ENCODE results near the gene F9.
"Not testable (repeated sequence)": the region's sequence is repeated elsewhere in the genome, so short reads cannot be mapped to it uniquely, and the experiment has no call there.

Gene F9

DNA sequence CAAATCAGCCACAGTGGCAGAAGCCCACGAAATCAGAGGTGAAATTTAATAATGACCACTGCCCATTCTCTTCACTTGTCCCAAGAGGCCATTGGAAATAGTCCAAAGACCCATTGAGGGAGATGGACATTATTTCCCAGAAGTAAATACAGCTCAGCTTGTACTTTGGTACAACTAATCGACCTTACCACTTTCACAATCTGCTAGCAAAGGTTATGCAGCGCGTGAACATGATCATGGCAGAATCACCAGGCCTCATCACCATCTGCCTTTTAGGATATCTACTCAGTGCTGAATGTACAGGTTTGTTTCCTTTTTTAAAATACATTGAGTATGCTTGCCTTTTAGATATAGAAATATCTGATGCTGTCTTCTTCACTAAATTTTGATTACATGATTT is at the start of gene F9:
F9 (plus strand) TSS at position 190 of the 400 bp plus-strand sequence; CDS start at position 216, 26 bp downstream.
- DNase-seq = no peak

GRCh38 chrX:139483699-139484098 is 46.8 kb upstream of the F9 start:
- DNase-seq = no peak

- DNase-seq = no peak
Measured at GRCh38 chrX:139484591-139484990, 45.9 kb upstream of the F9 start.

GRCh38 chrX:139495324-139495723 is 35.2 kb upstream of the F9 start:
- DNase-seq = no peak

DNA sequence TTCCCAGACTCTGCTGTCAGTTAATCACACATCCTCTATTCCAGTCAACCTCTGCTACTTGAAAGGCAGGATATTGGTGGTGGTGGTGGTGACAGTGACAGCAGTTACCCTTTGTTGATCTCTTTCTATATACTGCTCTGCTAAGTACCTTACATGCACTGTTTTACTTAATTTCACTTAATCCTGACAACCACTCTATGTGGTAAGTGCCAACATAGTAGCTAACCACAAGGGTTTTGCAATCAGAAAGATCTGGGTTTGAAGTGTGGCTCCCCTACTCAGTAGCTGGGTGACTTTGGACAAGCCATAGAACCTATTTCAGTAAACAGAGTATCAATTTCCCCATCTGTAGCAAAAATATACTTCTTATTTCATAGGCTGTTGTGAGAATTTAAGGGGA is 24.2 kb upstream of the F9 start:
- no peak for DNase-seq

DNA sequence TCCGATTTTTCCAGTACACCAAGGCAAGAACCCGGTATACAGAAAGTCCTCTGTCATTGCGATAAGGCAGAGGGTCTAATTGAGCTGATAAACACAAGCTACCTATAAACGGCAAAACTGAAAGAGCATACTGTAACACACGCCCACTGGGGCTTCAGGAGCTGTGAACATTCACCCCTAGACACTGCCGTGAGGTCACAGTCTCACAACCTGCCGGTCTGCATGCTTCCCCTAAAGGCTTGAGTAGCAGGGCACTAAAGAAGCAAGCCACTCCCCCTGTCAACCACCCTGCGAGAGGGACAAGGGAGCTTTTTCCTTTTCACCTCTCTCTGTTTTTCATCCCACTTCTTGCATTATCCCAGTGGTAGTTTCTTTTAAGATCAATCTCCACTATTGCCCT is 22.4 kb upstream of the F9 start:
- DNase-seq = no peak

- DNase-seq = no peak
Measured at GRCh38 chrX:139518475-139518874, 12.1 kb upstream of the F9 start.

DNA sequence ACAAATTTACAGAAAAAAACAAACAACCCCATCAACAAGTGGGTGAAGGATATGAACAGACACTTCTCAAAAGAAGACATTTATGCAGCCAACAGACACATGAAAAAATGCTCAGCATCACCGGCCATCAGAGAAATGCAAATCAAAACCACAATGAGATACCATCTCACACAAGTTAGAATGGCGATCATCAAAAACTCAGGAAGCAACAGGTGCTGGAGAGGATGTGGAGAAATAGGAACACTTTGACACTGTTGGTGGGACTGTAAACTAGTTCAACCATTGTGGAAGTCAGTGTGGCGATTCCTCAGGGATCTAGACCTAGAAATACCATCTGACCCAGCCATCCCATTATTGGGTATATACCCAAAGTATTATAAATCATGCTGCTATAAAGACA is 1.7 kb upstream of the F9 start:
- DNase-seq = not testable (repeated sequence)

- DNase-seq = no peak
Measured at GRCh38 chrX:139532834-139533233, 2.3 kb downstream of the F9 start.

- no peak for DNase-seq
Measured at GRCh38 chrX:139533444-139533843, 2.9 kb downstream of the F9 start.

GRCh38 chrX:139538907-139539790 is 8.6 kb downstream of the F9 start:
- DNase-seq = no peak

DNA sequence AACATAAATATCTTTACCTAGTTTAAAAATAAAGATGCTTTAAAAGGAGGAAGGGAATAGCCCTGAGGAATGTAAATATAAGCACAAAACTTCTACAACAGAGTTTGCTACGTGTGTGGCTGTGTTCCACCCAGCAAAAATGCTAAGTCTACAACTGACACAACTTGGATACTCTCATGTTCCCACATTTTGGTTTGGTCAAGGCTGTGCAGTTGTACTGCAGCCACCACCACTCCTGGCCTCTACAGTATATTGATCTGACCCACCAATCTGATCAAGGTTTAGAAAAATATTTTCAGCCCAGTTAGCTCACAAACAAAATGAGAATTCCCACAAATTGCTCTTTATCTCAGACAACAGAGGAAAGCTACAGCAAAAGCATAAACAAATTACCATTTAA is 12.1 kb downstream of the F9 start:
- no peak for DNase-seq

DNA sequence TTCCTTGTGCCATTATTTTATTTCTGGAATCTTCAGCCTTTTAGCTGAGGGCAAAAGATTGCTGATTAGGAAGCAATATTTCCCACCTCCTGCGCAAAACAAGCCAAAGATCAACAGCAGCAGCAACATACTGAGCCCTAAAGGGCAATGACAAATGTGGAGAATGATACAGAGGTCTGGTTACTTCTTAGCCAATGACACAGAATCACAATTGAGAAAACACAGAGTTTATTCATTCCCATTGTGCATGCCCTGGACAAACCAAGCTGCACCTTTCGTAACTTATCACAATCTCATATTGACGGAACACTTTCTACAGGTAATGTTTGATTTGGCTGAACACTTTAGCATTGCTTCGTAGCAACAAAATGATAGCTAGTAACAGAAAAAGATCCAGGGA is 13.4 kb downstream of the F9 start:
- DNase-seq = no peak

GRCh38 chrX:139544591-139544990 is 14.1 kb downstream of the F9 start:
- DNase-seq = no peak

DNA sequence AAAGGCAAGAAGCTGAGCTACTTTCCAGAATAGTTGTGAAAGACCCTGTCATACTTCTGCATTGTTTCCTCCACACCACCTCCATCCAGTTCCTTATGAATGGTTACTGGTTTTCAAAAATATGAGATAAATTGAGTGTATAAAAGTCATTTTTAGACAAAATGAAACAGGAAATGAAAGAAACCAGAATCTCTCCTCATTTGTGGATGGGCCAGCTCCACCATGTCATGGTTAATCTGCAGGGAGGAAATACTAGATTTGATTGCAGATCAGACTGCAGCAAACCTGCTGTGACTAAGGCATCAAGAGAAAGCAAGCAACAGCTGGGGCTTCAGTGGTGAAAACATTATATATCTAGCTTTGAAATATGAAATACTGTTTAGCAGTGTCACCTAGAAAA is 23.8 kb downstream of the F9 start:
- DNase-seq = no peak

GRCh38 chrX:139554991-139555675 is 24.6 kb downstream of the F9 start:
- DNase-seq = no peak

- no peak for DNase-seq
Measured at GRCh38 chrX:139559383-139560042, 29.0 kb downstream of the F9 start.

GRCh38 chrX:139560221-139560620 is 29.7 kb downstream of the F9 start:
- no peak for DNase-seq

DNA sequence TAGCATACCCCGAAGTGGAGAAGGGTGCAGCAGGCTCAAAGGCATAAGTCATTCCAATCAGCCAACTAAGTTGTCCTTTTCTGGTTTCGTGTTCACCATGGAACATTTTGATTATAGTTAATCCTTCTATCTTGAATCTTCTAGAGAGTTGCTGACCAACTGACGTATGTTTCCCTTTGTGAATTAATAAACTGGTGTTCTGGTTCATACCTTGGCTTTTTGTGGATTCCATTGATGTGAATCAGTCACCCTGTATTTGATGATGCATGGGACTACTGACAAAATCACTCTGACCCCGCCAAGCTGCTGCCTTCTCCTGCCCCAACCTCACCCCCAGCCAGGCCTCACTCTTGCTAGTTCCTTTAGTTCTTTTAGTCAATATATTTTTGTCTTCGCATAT is 32.7 kb downstream of the F9 start:
- DNase-seq = no peak

- no peak for DNase-seq
Measured at GRCh38 chrX:139566981-139567380, 36.4 kb downstream of the F9 start.

- no peak for DNase-seq
Measured at GRCh38 chrX:139581068-139581467, 50.5 kb downstream of the F9 start.

DNA sequence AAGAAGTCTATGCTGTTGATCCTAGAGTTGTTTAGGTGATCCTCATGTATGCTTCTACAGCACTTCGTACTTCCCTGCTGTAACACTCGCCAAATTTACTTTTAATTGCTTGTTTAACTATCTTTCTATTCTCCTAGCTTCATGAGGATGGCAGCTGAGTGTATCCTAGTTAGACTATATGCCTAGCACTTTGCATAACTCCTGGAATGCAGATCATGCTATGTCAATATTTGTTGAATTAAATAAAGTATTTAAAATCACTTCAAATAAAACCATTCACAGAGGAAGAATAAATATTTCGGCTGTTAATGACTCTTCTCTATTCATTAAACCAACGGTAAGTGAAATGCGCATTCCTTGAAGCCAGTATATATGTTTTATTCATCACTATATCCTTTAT is 55.1 kb downstream of the F9 start:
- DNase-seq = no peak

GRCh38 chrX:139596068-139596467 is 65.5 kb downstream of the F9 start:
- DNase-seq = no peak

- DNase-seq = no peak
Measured at GRCh38 chrX:139600105-139600504, 69.6 kb downstream of the F9 start.

Measured in NCI-H187 treated with DMSO at 0.1 percent for 48 hours (cell line).